ENCODE data around the gene CREB5.

- TF ChIP-seq CTCF (IDR thresholded peaks at IDR 0.05): no peak
- TF ChIP-seq POLR2A (IDR thresholded peaks at IDR 0.05): no peak
Observed at GRCh38 chr7:28472332-28472731, 60.0 kb downstream of the CREB5 start.

Data from ovary (tissue), 3 donors.